ENCODE results near the gene KCNA5. TPM values are rescaled to one million over a fixed set of nuclear protein-coding genes. Genes with fewer than 3 reads are reported as not detected.

Gene KCNA5
- total and polyA plus RNA-seq, 8 donors: 0.25 to 11.1 (median 0.91) TPM

DNA sequence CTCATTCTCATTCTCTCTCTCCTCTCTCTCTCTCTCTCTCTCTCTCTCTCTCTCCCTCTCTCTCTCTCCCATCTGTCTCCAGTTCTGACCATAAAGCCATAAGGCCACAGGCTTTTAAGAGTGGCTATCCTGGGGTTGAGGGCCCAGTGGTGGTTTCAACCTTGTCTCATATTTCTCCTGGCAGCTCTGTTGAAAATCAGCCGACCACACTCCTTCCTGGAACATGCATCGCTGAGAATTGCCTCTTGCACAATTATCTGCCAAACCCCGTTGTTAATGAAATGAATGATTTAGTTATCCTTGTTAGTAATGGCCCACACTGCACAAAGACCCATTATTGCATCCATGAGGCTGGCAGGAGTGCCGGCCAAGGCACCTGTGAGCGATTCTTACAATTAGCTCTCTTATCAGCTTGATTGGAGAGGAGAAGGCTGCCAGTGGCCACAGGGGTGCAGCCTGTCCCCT is 30.4 kb upstream of the KCNA5 start:
- DNase-seq: no peak

DNA sequence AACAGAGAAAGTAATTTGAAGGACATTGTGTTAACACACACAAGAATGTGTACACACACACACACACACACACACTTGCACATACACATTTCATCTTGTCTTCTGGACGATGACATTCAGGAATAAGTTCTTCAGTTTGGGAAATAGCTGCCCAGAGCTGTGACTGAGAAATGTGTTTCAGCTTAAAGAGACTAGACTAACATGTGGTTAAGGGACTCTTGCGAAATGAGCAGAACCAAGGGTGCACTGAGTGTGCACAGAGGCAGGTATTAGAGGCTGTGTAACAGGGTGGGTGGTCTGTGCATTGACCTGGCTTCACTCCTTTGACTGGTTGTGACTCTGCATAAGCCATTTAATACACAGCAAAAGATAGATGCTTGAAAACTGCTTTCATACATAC is 29.4 kb upstream of the KCNA5 start:
- FAIRE-seq (no peak), ATAC-seq (peak in 1 of 4 donors; percentile 44), DNase-seq (no peak)
- TF ChIP-seq, protein P1, sequence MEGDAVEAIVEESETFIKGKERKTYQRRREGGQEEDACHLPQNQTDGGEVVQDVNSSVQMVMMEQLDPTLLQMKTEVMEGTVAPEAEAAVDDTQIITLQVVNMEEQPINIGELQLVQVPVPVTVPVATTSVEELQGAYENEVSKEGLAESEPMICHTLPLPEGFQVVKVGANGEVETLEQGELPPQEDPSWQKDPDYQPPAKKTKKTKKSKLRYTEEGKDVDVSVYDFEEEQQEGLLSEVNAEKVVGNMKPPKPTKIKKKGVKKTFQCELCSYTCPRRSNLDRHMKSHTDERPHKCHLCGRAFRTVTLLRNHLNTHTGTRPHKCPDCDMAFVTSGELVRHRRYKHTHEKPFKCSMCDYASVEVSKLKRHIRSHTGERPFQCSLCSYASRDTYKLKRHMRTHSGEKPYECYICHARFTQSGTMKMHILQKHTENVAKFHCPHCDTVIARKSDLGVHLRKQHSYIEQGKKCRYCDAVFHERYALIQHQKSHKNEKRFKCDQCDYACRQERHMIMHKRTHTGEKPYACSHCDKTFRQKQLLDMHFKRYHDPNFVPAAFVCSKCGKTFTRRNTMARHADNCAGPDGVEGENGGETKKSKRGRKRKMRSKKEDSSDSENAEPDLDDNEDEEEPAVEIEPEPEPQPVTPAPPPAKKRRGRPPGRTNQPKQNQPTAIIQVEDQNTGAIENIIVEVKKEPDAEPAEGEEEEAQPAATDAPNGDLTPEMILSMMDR (IDR thresholded peaks at IDR 0.05): no peak
- intact Hi-C loops (cut with DNase I): no loop called here
- Histone ChIP-seq H3K27me3 (no peaks in the 10 kb centered on the region), H3K4me1 (no peaks in the 10 kb centered on the region), H3K4me3 (no peak overlapping the region), H3K36me3 (no peaks in the 10 kb centered on the region), H3K27ac (no peak overlapping the region), H3K9me3 (no peaks in the 10 kb centered on the region)
- 65 to 67% methylated on average over 2 of the region's 2 CpGs for WGBS, 2 donors

More for the DNA sequence above, 30.4 kb upstream of the KCNA5 start:
- Histone ChIP-seq H3K4me1 (no peaks in the 10 kb centered on the region), H3K27me3 (no peaks in the 10 kb centered on the region), H3K4me3 (no peak overlapping the region), H3K36me3 (no peaks in the 10 kb centered on the region), H3K9me3 (no peaks in the 10 kb centered on the region), H3K27ac (no peak overlapping the region)
- TF ChIP-seq, protein P1 (IDR thresholded peaks at IDR 0.05): no peak
- ATAC-seq: peak in 3 of 4 donors; percentile 44 to 52 (median 51)
- intact Hi-C loops (cut with DNase I): no loop called here
- 34 to 42% methylated on average over 5 of the region's 5 CpGs for WGBS, 2 donors
- no peak for FAIRE-seq

DNA sequence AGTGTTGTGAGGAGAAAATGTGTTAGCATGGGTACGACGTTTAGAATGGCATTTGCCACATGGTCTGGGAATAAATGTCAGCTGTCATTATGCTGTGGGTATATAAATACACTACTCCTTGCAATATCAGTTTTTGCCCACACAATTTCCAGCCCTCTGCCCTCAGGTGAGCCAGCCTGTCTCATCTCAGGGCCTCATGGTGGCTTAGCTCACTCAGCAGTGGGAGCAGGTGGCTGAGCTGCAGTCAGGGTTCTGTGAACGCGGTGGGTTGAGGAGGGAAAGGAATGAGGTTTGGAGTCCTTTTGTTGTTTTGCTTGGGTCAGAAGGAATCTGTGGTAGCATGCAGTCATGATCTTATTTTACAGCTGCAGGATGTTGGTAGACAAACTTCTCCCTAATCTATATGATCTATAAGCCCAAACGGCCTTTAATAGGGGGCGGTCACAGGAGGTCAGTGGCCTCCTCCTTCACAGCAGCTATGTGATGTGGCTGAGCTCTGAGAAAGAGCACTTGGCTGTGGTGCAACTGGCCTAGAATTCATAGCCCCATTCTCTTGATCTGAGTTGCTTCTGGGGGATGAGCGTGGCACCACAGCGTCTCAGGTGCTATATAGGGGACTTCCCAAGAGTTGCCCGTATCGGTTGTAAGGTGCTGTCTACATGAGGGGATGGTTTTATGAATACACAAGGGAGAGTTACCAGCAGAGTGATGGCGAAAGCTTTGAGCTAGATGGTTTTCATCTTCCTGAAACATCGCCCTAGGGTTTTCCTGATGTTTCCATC is 27.8 kb upstream of the KCNA5 start:
- TF ChIP-seq, protein P1 (IDR thresholded peaks at IDR 0.05): no peak
- no peaks in the 10 kb centered on the region for H3K4me1 ChIP-seq
- FAIRE-seq (no peak), DNase-seq (no peak), ATAC-seq (no peak)
- H3K36me3 ChIP-seq: no peaks in the 10 kb centered on the region
- peaks cover 0 to 3% (median 1%) of the 10 kb centered on the region in 4 donors for H3K27me3 ChIP-seq
- no peak overlapping the region for H3K4me3 ChIP-seq
- no peak overlapping the region for H3K27ac ChIP-seq
- 73 to 81% methylated on average over 12 of the region's 12 CpGs for WGBS, 2 donors
- intact Hi-C loops (cut with DNase I): no loop called here
- H3K9me3 ChIP-seq: no peaks in the 10 kb centered on the region

DNA sequence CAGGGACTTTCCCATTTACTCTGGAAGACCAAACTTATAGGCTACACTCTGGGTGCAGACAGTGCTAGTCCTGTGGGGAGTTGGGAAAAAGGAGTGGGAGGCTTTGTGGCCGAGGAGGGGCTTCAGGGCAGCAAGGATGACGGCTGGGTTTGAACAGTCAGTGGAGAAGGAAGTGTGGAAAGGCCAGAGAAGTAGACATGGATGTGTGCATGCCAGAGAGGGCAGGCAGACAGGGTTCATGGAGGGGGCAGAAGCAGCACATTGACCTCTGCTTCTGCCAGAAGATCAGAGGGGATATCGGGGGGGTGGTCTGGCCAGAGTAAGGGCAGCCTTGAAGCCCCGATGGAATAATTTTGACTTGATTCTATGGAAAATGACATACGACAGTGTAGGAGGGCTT is 27.2 kb upstream of the KCNA5 start:
- TF ChIP-seq, protein P1 (IDR thresholded peaks at IDR 0.05): no peak
- no peaks in the 10 kb centered on the region for H3K36me3 ChIP-seq
- DNase-seq: no peak
- H3K27ac ChIP-seq: no peak overlapping the region
- H3K27me3 ChIP-seq: peaks cover 0 to 5% (median 1%) of the 10 kb centered on the region in 4 donors
- no peak overlapping the region for H3K4me3 ChIP-seq
- ATAC-seq: no peak
- no peak for FAIRE-seq
- no peaks in the 10 kb centered on the region for H3K9me3 ChIP-seq
- intact Hi-C loops (cut with DNase I): no loop called here
- 75 to 77% methylated on average over 5 of the region's 5 CpGs for WGBS, 2 donors
- H3K4me1 ChIP-seq: no peaks in the 10 kb centered on the region

Data from pancreas (tissue), 10 donors.